OCI-LY3 (cell line): ENCODE measurements around the gene DYNC1I1.

Experiments
- H2AFZ ChIP-seq: fragments of 200-600, 300-600 bp; shearing (Covaris generic); 2 replicates; pipeline ENCODE4 v1.6.0; 2014; ENCODE audit warnings: antibody characterized with exemption, low read depth, low read length
- H3K27ac ChIP-seq: fragments of 200-600, 300-600 bp; sonication (generic); 2 replicates; pipeline ENCODE4 v1.5.1; 2014; ENCODE audit warnings: mild to moderate bottlenecking, low read length, moderate library complexity, mixed read lengths
- H3K27me3 ChIP-seq: fragments of 200-600, 300-600 bp; sonication (generic); 2 replicates; pipeline ENCODE4 v1.6.1; 2014; ENCODE audit warnings: low read depth, low read length, mixed read lengths
- H3K36me3 ChIP-seq: fragments of 200-600, 300-600 bp; sonication (generic); replicated peaks from 2 replicates; pipeline ENCODE3; 2014; ENCODE audit warnings: low read depth, low read length, mixed read lengths
- H3K4me1 ChIP-seq: fragments of 300-600, 200-600 bp; sonication (generic); 2 replicates; pipeline ENCODE4 v1.6.1; 2014; ENCODE audit warnings: low read length, mixed read lengths
- H3K4me2 ChIP-seq: fragments of 200-600, 300-600 bp; sonication (generic); 2 replicates; pipeline ENCODE4 v1.6.1; 2014; ENCODE audit warnings: low read length, mixed read lengths
- H3K4me3 ChIP-seq: fragments of 300-600, 200-600 bp; sonication (generic); 2 replicates; pipeline ENCODE4 v1.5.1; 2014; ENCODE audit warnings: antibody characterized with exemption, mild to moderate bottlenecking, low read length, moderate library complexity
- H3K79me2 ChIP-seq: fragments of 300-600, 200-600 bp; shearing (Covaris generic); 2 replicates; pipeline ENCODE4 v1.6.1; 2014; ENCODE audit warnings: mild to moderate bottlenecking, low read length, mixed read lengths
- H3K9ac ChIP-seq: fragments of 300-600, 200-600 bp; shearing (Covaris generic); 2 replicates; pipeline ENCODE4 v1.6.0; 2014; ENCODE audit warnings: mild to moderate bottlenecking, low read length, moderate library complexity
- H3K9me3 ChIP-seq: fragments of 200-600, 300-600 bp; shearing (Covaris generic); 2 replicates; pipeline ENCODE4 v1.6.1; 2014; ENCODE audit warnings: low read length, mixed read lengths; ENCODE audit not compliant: insufficient read depth
- H4K20me1 ChIP-seq: fragments of 200-600, 300-600 bp; sonication (generic); 2 replicates; pipeline ENCODE4 v1.6.1; 2016; ENCODE audit warnings: low read length, mixed read lengths; ENCODE audit not compliant: insufficient read depth
- CTCF ChIP-seq: fragments of 200-600, 300-600 bp; sonication (generic); IDR thresholded peaks from 2 replicates; pipeline ENCODE4 v1.5.1; 2014; ENCODE audit warnings: antibody characterized with exemption, low read length, low read depth
- EZH2phosphoT487 ChIP-seq: fragments of 200-600 bp; shearing (Covaris generic); IDR thresholded peaks from 2 replicates; pipeline ENCODE4 v1.6.1; 2018; ENCODE audit warnings: antibody characterized with exemption, mixed run types, low read depth

Gene DYNC1I1

DNA sequence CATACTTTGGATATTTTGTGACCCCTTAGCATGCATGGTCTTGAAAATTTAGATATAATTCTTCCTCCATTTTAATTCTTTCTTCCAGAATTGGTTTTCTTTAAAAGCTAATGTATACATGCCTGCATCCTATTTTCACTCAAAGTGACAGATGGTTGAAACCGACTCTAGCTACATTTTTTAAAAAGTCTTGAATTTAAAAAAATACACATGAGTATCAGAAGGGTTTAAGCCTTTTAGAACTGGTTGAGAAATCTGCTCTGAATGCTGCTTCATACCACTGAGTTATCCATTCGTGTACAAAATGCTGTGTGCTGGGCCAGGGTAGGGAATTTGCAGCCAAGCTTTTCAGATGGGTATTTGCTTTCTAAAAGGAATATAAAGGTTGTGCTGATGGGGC is 16.5 kb downstream of the DYNC1I1 start:
- Histone ChIP-seq H3K27me3 (no peaks in the 10 kb centered on the region), H3K4me3 (no peak overlapping the region), H3K4me2 (no peak overlapping the region), H3K27ac (no peak overlapping the region), H3K36me3 (no peaks in the 10 kb centered on the region), H3K79me2 (no peaks in the 10 kb centered on the region), H3K9ac (no peak overlapping the region), H2AFZ (no peak overlapping the region), H4K20me1 (no peaks in the 10 kb centered on the region), H3K4me1 (no peaks in the 10 kb centered on the region), H3K9me3 (no peaks in the 10 kb centered on the region)
- TF ChIP-seq CTCF (no peak), EZH2phosphoT487 (no peak)

DNA sequence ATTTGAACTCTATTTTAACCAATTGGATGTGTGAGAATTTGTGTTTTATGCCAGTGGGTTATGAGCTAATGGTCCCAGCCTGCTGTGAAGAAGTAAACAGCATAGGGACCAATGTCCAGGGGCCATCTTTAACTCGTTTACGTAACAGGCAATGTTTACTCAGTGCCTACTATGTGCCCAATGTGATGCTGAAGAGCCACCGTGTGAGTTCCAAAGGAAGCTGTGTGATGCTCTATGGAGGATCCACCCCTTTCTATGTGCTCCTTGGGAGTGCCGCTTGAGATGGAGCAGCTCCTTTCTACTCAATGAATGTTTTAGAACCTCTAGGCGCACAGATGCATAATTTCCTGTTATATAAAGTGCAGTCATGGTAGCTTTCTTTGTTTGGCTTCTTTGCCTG is 21.3 kb downstream of the DYNC1I1 start:
- Histone ChIP-seq H3K27me3 (no peaks in the 10 kb centered on the region), H2AFZ (no peak overlapping the region), H3K9ac (no peak overlapping the region), H3K27ac (no peak overlapping the region), H3K4me2 (no peak overlapping the region), H3K4me1 (peaks cover 7% of the 10 kb centered on the region), H3K36me3 (no peaks in the 10 kb centered on the region), H3K79me2 (no peaks in the 10 kb centered on the region), H3K9me3 (no peaks in the 10 kb centered on the region), H4K20me1 (no peaks in the 10 kb centered on the region), H3K4me3 (no peak overlapping the region)
- no peak for TF ChIP-seq CTCF
- TF ChIP-seq EZH2phosphoT487, result no peak

DNA sequence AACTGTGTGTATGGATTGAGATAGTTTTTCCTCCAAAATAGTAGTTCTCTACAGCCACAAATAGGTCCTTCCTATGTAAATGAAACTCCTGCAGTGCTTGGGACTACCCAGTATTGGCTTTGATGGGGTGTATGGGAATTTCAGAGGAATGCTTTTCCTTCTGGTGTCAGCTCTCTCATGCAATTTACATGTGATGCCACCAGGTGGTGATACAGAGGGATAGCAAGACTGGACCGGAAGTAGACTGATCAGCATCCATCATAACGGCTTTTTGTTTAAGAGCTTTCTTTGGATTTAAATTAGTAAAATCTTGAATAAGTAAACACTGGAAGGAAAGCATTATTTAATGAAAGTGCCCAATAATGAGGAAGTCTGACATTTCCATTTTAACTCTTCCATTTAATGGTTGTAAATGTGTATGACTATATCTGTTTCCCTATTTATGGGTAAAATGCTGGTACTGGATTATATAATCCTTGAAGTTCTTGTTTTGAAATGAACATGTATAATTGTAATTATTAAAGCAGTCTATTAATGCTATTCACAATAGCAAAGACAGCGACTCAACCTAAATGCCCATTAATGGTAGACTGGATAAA is 22.7 kb downstream of the DYNC1I1 start:
- TF ChIP-seq CTCF (peak; percentile 65), EZH2phosphoT487 (no peak)
- Histone ChIP-seq H3K27me3 (no peaks in the 10 kb centered on the region), H3K9ac (no peak overlapping the region), H3K79me2 (no peaks in the 10 kb centered on the region), H3K4me3 (peak overlapping the region; percentile 17; the same call in 1 of the 2 replicates), H3K4me1 (peaks cover 7% of the 10 kb centered on the region), H3K9me3 (no peaks in the 10 kb centered on the region), H3K4me2 (peak overlapping the region; percentile 41), H4K20me1 (no peaks in the 10 kb centered on the region), H3K27ac (no peak overlapping the region), H3K36me3 (no peaks in the 10 kb centered on the region), H2AFZ (peak overlapping the region; percentile 93)

GRCh38 chr7:95796617-95797016 is 24.3 kb downstream of the DYNC1I1 start:
- no peaks in the 10 kb centered on the region for H3K36me3 ChIP-seq
- H2AFZ ChIP-seq, result no peak overlapping the region
- H3K4me2 ChIP-seq, result no peak overlapping the region
- no peak for TF ChIP-seq EZH2phosphoT487
- TF ChIP-seq CTCF, result no peak
- no peaks in the 10 kb centered on the region for H3K79me2 ChIP-seq
- peaks cover 4% of the 10 kb centered on the region; the same call in 1 of the 2 replicates for H3K27me3 ChIP-seq
- no peak overlapping the region for H3K4me3 ChIP-seq
- H3K9ac ChIP-seq, result no peak overlapping the region
- H4K20me1 ChIP-seq, result no peaks in the 10 kb centered on the region
- H3K9me3 ChIP-seq, result no peaks in the 10 kb centered on the region
- H3K4me1 ChIP-seq, result peaks cover 7% of the 10 kb centered on the region
- H3K27ac ChIP-seq, result no peak overlapping the region
